CD4-positive, CD25-positive, alpha-beta regulatory T cell (primary cell): ENCODE results near the gene AGBL4. TPM values are rescaled to one million over a fixed set of nuclear protein-coding genes. Genes with fewer than 3 reads are reported as not detected.

Source experiments
- ATAC-seq, 2 donors: fragments of 150-1000 bp; cut with Tn5 transposase; one replicate each; pipeline ENCODE4 v1.10.0; 2021; ENCODE audit warnings: low read depth in 2 of 2, moderate number of reproducible peaks in 2 of 2, moderate library complexity in 1 of 2
- DNase-seq, 3 donors: peaks; one replicate each; pipeline versions ENCODE4 v3.0.0 to v3.0.0-alpha.2; 2012 to 2022; ENCODE audit warnings: mixed read lengths in 1 of 3
- H3K27ac ChIP-seq: one replicate; pipeline ENCODE4 v1.7.0; 2013; ENCODE audit warnings: mild to moderate bottlenecking, low read length; ENCODE audit not compliant: insufficient read depth, poor library complexity, severe bottlenecking
- H3K27me3 ChIP-seq: one replicate; pipeline ENCODE4 v1.7.0; 2013; ENCODE audit warnings: low read length; ENCODE audit not compliant: control insufficient read depth, insufficient read depth
- H3K36me3 ChIP-seq: one replicate; pipeline ENCODE4 v1.7.0; 2013; ENCODE audit warnings: mild to moderate bottlenecking, low read length, moderate library complexity; ENCODE audit not compliant: control insufficient read depth, insufficient read depth
- H3K4me1 ChIP-seq: 2 replicates; pipeline ENCODE4 v1.7.0; 2013; ENCODE audit warnings: mild to moderate bottlenecking, low read length; ENCODE audit not compliant: insufficient read depth, control insufficient read depth, poor library complexity, severe bottlenecking
- H3K4me3 ChIP-seq: one replicate; pipeline ENCODE4 v1.7.0; 2013; ENCODE audit warnings: low read depth, mild to moderate bottlenecking, low read length, moderate library complexity
- H3K9me3 ChIP-seq, 2 experiments: 1 replicate in 1 of 2; 2 replicates in 1 of 2; pipeline ENCODE4 v1.7.0; 2013; ENCODE audit warnings: low read length in 2 of 2, mild to moderate bottlenecking in 1 of 2, moderate library complexity in 1 of 2; ENCODE audit not compliant: control insufficient read depth in 2 of 2
- H3K27ac Mint-ChIP-seq, 3 donors: one replicate each; pipeline ENCODE4 v1.8.0; 2020 to 2022; ENCODE audit warnings: mild to moderate bottlenecking in 3 of 3, mixed read lengths in 3 of 3, moderate library complexity in 2 of 3
- H3K27me3 Mint-ChIP-seq: one replicate; pipeline ENCODE4 v1.8.0; 2022; ENCODE audit warnings: mild to moderate bottlenecking, mixed read lengths
- H3K36me3 Mint-ChIP-seq: one replicate; pipeline ENCODE4 v1.8.0; 2020; ENCODE audit warnings: mixed read lengths
- H3K4me1 Mint-ChIP-seq, 4 donors: one replicate each; pipeline ENCODE4 v1.8.0; 2020 to 2022; ENCODE audit warnings: mixed read lengths in 4 of 4, mild to moderate bottlenecking in 1 of 4
- H3K4me3 Mint-ChIP-seq, 4 donors: one replicate each; pipeline ENCODE4 v1.8.0; 2020 to 2022; ENCODE audit warnings: mild to moderate bottlenecking in 4 of 4, mixed read lengths in 4 of 4, moderate library complexity in 3 of 4
- H3K9me3 Mint-ChIP-seq, 7 donors: one replicate each; pipeline ENCODE4 v1.8.0; 2020 to 2022; ENCODE audit warnings: mixed read lengths in 7 of 7, mild to moderate bottlenecking in 3 of 7, moderate library complexity in 2 of 7
- polyA plus RNA-seq, 4 donors: library from polyadenylated mRNA; unstranded; fragments of 300-500 nt; fragmentation: Illumina TruSeq; gene quantifications; one replicate each; pipeline ENCODE4 v1.2.3, GENCODE V29; 2021
- total RNA-seq: library from RNA; stranded (reverse); gene quantifications from one replicate; pipeline ENCODE4 v1.2.3, GENCODE V29; 2022

Gene AGBL4
- total and polyA plus RNA-seq, 5 donors from 2014 or later = 0.47 TPM; not detected in 4

GRCh38 chr1:49694251-49694827, 329.4 kb downstream of the AGBL4 start:
- H3K27me3 Mint-ChIP-seq = no peaks in the 10 kb centered on the region
- H3K9me3 Mint-ChIP-seq = peaks cover 0 to 20% (median 3%) of the 10 kb centered on the region in 7 donors
- H3K36me3 Mint-ChIP-seq = no peaks in the 10 kb centered on the region
- no peaks in the 10 kb centered on the region for H3K9me3 ChIP-seq
- no peaks in the 10 kb centered on the region for H3K4me1 ChIP-seq
- H3K27ac Mint-ChIP-seq = no peak overlapping the region
- DNase-seq (no peak), ATAC-seq (no peak)
- no peak overlapping the region for H3K27ac ChIP-seq
- no peak overlapping the region for H3K4me3 Mint-ChIP-seq
- no peak overlapping the region for H3K4me3 ChIP-seq
- no peaks in the 10 kb centered on the region for H3K36me3 ChIP-seq
- H3K27me3 ChIP-seq = no peaks in the 10 kb centered on the region
- no peaks in the 10 kb centered on the region for H3K4me1 Mint-ChIP-seq

GRCh38 chr1:49686107-49686506, 337.6 kb downstream of the AGBL4 start:
- Mint-ChIP-seq H3K27me3 (no peaks in the 10 kb centered on the region), H3K4me1 (no peaks in the 10 kb centered on the region), H3K4me3 (no peak overlapping the region), H3K27ac (no peak overlapping the region), H3K36me3 (no peaks in the 10 kb centered on the region), H3K9me3 (peaks cover 0 to 30% (median 5%) of the 10 kb centered on the region in 7 donors)
- H3K36me3 ChIP-seq = no peaks in the 10 kb centered on the region
- H3K4me3 ChIP-seq = no peak overlapping the region
- DNase-seq = no peak
- H3K4me1 ChIP-seq = no peaks in the 10 kb centered on the region
- H3K27me3 ChIP-seq = no peaks in the 10 kb centered on the region
- H3K9me3 ChIP-seq = no peaks in the 10 kb centered on the region
- no peak for ATAC-seq
- H3K27ac ChIP-seq = no peak overlapping the region

GRCh38 chr1:49677706-49678105, 346.0 kb downstream of the AGBL4 start:
- Histone ChIP-seq H3K27me3 (no peaks in the 10 kb centered on the region), H3K27ac (no peak overlapping the region), H3K4me3 (no peak overlapping the region), H3K9me3 (peaks cover 0 to 1% of the 10 kb centered on the region in 2 experiments), H3K36me3 (no peaks in the 10 kb centered on the region), H3K4me1 (no peaks in the 10 kb centered on the region)
- Mint-ChIP-seq H3K27ac (no peak overlapping the region), H3K4me3 (no peak overlapping the region), H3K9me3 (peaks cover 2 to 26% (median 4%) of the 10 kb centered on the region in 7 donors), H3K4me1 (no peaks in the 10 kb centered on the region), H3K36me3 (no peaks in the 10 kb centered on the region), H3K27me3 (no peaks in the 10 kb centered on the region)
- no peak for DNase-seq
- ATAC-seq = no peak

- no peaks in the 10 kb centered on the region for H3K4me1 ChIP-seq
- Mint-ChIP-seq H3K27me3 (no peaks in the 10 kb centered on the region), H3K4me1 (no peaks in the 10 kb centered on the region), H3K36me3 (no peaks in the 10 kb centered on the region), H3K27ac (no peak overlapping the region), H3K4me3 (no peak overlapping the region), H3K9me3 (peaks cover 0 to 14% (median 4%) of the 10 kb centered on the region in 7 donors)
- ATAC-seq (no peak), DNase-seq (no peak)
- H3K36me3 ChIP-seq = no peaks in the 10 kb centered on the region
- no peak overlapping the region for H3K27ac ChIP-seq
- no peak overlapping the region for H3K4me3 ChIP-seq
- H3K9me3 ChIP-seq = no peaks in the 10 kb centered on the region
- H3K27me3 ChIP-seq = no peaks in the 10 kb centered on the region
Observed at GRCh38 chr1:49651136-49651535, 372.6 kb downstream of the AGBL4 start.

- Histone ChIP-seq H3K27me3 (no peaks in the 10 kb centered on the region), H3K4me1 (no peaks in the 10 kb centered on the region), H3K4me3 (no peak overlapping the region), H3K36me3 (no peaks in the 10 kb centered on the region), H3K9me3 (no peaks in the 10 kb centered on the region), H3K27ac (no peak overlapping the region)
- Mint-ChIP-seq H3K27ac (no peak overlapping the region), H3K4me1 (no peaks in the 10 kb centered on the region), H3K27me3 (no peaks in the 10 kb centered on the region), H3K9me3 (peaks cover 0 to 14% (median 4%) of the 10 kb centered on the region in 7 donors), H3K4me3 (no peak overlapping the region), H3K36me3 (no peaks in the 10 kb centered on the region)
- ATAC-seq (no peak), DNase-seq (no peak)
Observed at GRCh38 chr1:49630156-49630555, 393.6 kb downstream of the AGBL4 start.

- Mint-ChIP-seq H3K4me1 (no peaks in the 10 kb centered on the region), H3K36me3 (no peaks in the 10 kb centered on the region), H3K27me3 (no peaks in the 10 kb centered on the region), H3K4me3 (no peak overlapping the region), H3K27ac (no peak overlapping the region), H3K9me3 (peaks cover 0 to 16% (median 4%) of the 10 kb centered on the region in 7 donors)
- H3K36me3 ChIP-seq = no peaks in the 10 kb centered on the region
- H3K27me3 ChIP-seq = no peaks in the 10 kb centered on the region
- no peak for DNase-seq
- no peaks in the 10 kb centered on the region for H3K9me3 ChIP-seq
- H3K27ac ChIP-seq = no peak overlapping the region
- ATAC-seq = no peak
- no peak overlapping the region for H3K4me3 ChIP-seq
- no peaks in the 10 kb centered on the region for H3K4me1 ChIP-seq
Observed at GRCh38 chr1:49627781-49628180, 396.0 kb downstream of the AGBL4 start.

GRCh38 chr1:49626472-49626871, 397.3 kb downstream of the AGBL4 start:
- no peak for DNase-seq
- H3K27me3 Mint-ChIP-seq = no peaks in the 10 kb centered on the region

GRCh38 chr1:49622877-49623276, 400.9 kb downstream of the AGBL4 start:
- no peak for ATAC-seq

More at GRCh38 chr1:49626472-49626871, 397.3 kb downstream of the AGBL4 start:
- Histone ChIP-seq H3K27ac (no peak overlapping the region), H3K27me3 (no peaks in the 10 kb centered on the region), H3K9me3 (no peaks in the 10 kb centered on the region), H3K4me3 (no peak overlapping the region), H3K4me1 (no peaks in the 10 kb centered on the region), H3K36me3 (no peaks in the 10 kb centered on the region)
- no peak overlapping the region for H3K27ac Mint-ChIP-seq
- no peak overlapping the region for H3K4me3 Mint-ChIP-seq
- no peaks in the 10 kb centered on the region for H3K36me3 Mint-ChIP-seq
- no peak for ATAC-seq
- H3K9me3 Mint-ChIP-seq = peaks cover 0 to 15% (median 3%) of the 10 kb centered on the region in 7 donors
- no peaks in the 10 kb centered on the region for H3K4me1 Mint-ChIP-seq

More at GRCh38 chr1:49622877-49623276, 400.9 kb downstream of the AGBL4 start:
- Mint-ChIP-seq H3K4me1 (no peaks in the 10 kb centered on the region), H3K36me3 (no peaks in the 10 kb centered on the region), H3K27ac (no peak overlapping the region), H3K4me3 (no peak overlapping the region), H3K9me3 (peaks cover 3 to 16% (median 5%) of the 10 kb centered on the region in 7 donors), H3K27me3 (no peaks in the 10 kb centered on the region)
- DNase-seq = no peak
- Histone ChIP-seq H3K9me3 (no peaks in the 10 kb centered on the region), H3K4me1 (no peaks in the 10 kb centered on the region), H3K27ac (no peak overlapping the region), H3K36me3 (no peaks in the 10 kb centered on the region), H3K4me3 (no peak overlapping the region), H3K27me3 (no peaks in the 10 kb centered on the region)
